HepG2 (cell line): Measurements from ENCODE around the gene XPC. TPM values are rescaled to one million over a fixed set of nuclear protein-coding genes. Genes with fewer than 3 reads are reported as not detected.

Experiments used
- ATAC-seq: fragments of 200-7000 bp; cut with Tn5 transposase; 3 replicates; pipeline ENCODE4 v1.9.1; 2020; ENCODE audit warnings: mild to moderate bottlenecking, moderate library complexity
- BruUV-seq: library from RNA; stranded (reverse); fragments of 400-500 nt; replicated peaks from 2 replicates; lab custom pipeline; 2021; lab: Mats Ljungman, UMichigan
- CTCF ChIA-PET: fragments of 300-600 bp; formaldehyde crosslinking; extraction: SDS; loops from one replicate; lab custom pipeline; 2021; ENCODE audit warnings: low total read pairs, inconsistent platforms, low intra/inter-chr PET ratio; lab: Yijun Ruan, JAX
- POLR2A ChIA-PET: fragments of 350-600 bp; sonication (Branson Sonifier 250); formaldehyde crosslinking; loops from one replicate; lab custom pipeline; 2020; ENCODE audit warnings: antibody characterized with exemption, inconsistent platforms; lab: Yijun Ruan, JAX
- DNase-seq: peaks from one replicate; pipeline ENCODE4 v3.0.0-alpha.2; 2015; ENCODE audit warnings: low spot score
- FAIRE-seq: peaks from 3 replicates; lab custom pipeline; 2011; peaks lifted over from hg19 to GRCh38; lab: Jason Lieb, UNC
- H2AFZ ChIP-seq: one replicate; pipeline ENCODE4 v1.6.1; 2011; ENCODE audit warnings: low read length, inconsistent platforms
- H3K27ac ChIP-seq: fragments of 300-600 bp; 3 replicates; pipeline ENCODE4 v1.8.0; 2011; ENCODE audit warnings: mixed run types, mild to moderate bottlenecking, mixed read lengths, low read length, inconsistent platforms; ENCODE audit not compliant: insufficient read depth; ENCODE audit errors: extremely low read length
- H3K27me3 ChIP-seq, 2 experiments: fragments of 200-600 bp in 1 of 2; 2 replicates in 1 of 2; 3 replicates in 1 of 2; pipeline versions ENCODE4 v1.6.0 to v1.8.0; 2011; ENCODE audit warnings: low read length in 2 of 2, mild to moderate bottlenecking in 2 of 2, moderate library complexity in 2 of 2, inconsistent platforms in 1 of 2; ENCODE audit not compliant: insufficient read depth in 2 of 2, control insufficient read depth in 1 of 2
- H3K36me3 ChIP-seq, 2 experiments: fragments of 200-600 bp in 1 of 2; replicated peaks in 1 of 2; 2 replicates in 1 of 2; 3 replicates in 1 of 2; pipeline versions ENCODE4 v1.5.1 to v1.8.0; 2011; ENCODE audit warnings: low read length in 2 of 2, inconsistent platforms in 1 of 2; ENCODE audit not compliant: insufficient read depth in 2 of 2, control insufficient read depth in 1 of 2
- H3K4me1 ChIP-seq: 2 replicates; pipeline ENCODE4 v1.5.1; 2012; ENCODE audit warnings: low read length, inconsistent platforms; ENCODE audit not compliant: insufficient read depth
- H3K4me2 ChIP-seq: 2 replicates; pipeline ENCODE4 v1.6.0; 2011; ENCODE audit warnings: low read depth, low read length, inconsistent platforms
- H3K4me3 ChIP-seq, 3 experiments: fragments of 200-600 bp in 1 of 3; sonication (generic), shearing (Covaris generic) in 1 of 3; replicated peaks in 1 of 3; 2 replicates each; pipeline ENCODE4 v1.5.1; 2011 to 2016; ENCODE audit warnings: low read length in 3 of 3, inconsistent platforms in 2 of 3, low read depth in 2 of 3, mild to moderate bottlenecking in 2 of 3, control low read depth in 1 of 3, mixed read lengths in 1 of 3; ENCODE audit not compliant: insufficient read depth in 1 of 3
- H3K79me2 ChIP-seq: one replicate; pipeline ENCODE4 v1.6.1; 2011; ENCODE audit warnings: low read length, inconsistent platforms; ENCODE audit not compliant: insufficient read depth
- H3K9ac ChIP-seq: 2 replicates; pipeline ENCODE4 v1.6.0; 2011; ENCODE audit warnings: mild to moderate bottlenecking, low read depth, low read length, inconsistent platforms; ENCODE audit not compliant: insufficient read depth
- H3K9me3 ChIP-seq: 2 replicates; pipeline ENCODE4 v1.5.1; 2012; ENCODE audit warnings: mild to moderate bottlenecking, low read length
- H4K20me1 ChIP-seq: 2 replicates; pipeline ENCODE4 v1.6.0; 2011; ENCODE audit warnings: inconsistent platforms, mild to moderate bottlenecking, low read length, moderate library complexity; ENCODE audit not compliant: insufficient read depth
- AGO2 ChIP-seq: fragments of 200-400 bp; formaldehyde crosslinking; optimal IDR thresholded peaks from 2 replicates; pipeline ENCODE3; 2017; ENCODE audit warnings: mild to moderate bottlenecking, low read depth, low read length, moderate library complexity
- DMAP1 ChIP-seq: IDR thresholded peaks from 2 replicates; pipeline ENCODE4 v1.6.1; 2016
- ISL2 ChIP-seq: sonication (generic); formaldehyde crosslinking; IDR thresholded peaks from 2 replicates; pipeline ENCODE4 v1.5.0; 2020; ENCODE audit warnings: missing genetic modification reagents
- RAD21 ChIP-seq: fragments of 450-650 bp; formaldehyde crosslinking; IDR thresholded peaks from 2 replicates; pipeline ENCODE4 v1.5.0; 2020; ENCODE audit warnings: mild to moderate bottlenecking
- ZSCAN29 ChIP-seq: sonication (generic); formaldehyde crosslinking; conservative IDR thresholded peaks from 2 replicates; pipeline ENCODE4 v1.4.0; 2020; ENCODE audit warnings: mild to moderate bottlenecking, missing genetic modification reagents
- whole genome bisulfite sequencing: methylation state at CpG from one replicate; pipeline ENCODE4 v1.1.6; 2017; ENCODE audit warnings: low lambda C conversion rate; 5-methylcytosine and 5-hydroxymethylcytosine counted together
- in situ Hi-C: cut with HindIII; loops from 2 replicates; pipeline ENCODE4 v1.10.0; 2017; ENCODE audit warnings: low pct_unique_long_range_greater_than_20kb; ENCODE audit not compliant: extremely low pct_ligation_motif_present
- intact Hi-C: fragments of 100-400 bp; cut with micrococcal nuclease; formaldehyde crosslinking; loops from one replicate; pipeline ENCODE4 v1.10.0; 2022; ENCODE audit not compliant: unreplicated experiment
- polyA plus RNA-seq, 8 experiments: library from polyadenylated mRNA; depleted of rRNA in 3 of 8; stranded (reverse) in 7 of 8; unstranded in 1 of 8; fragments of >200 nt; fragmentation: Illumina TruSeq in 4 of 8; extraction: Trizol in 4 of 8; gene quantifications; 2 replicates each; pipeline versions ENCODE4 v1.2.1 to v1.2.3, GENCODE V29; 2011 to 2016; ENCODE audit warnings: low read depth in 4 of 8, missing spikeins in 1 of 8, mixed read lengths in 1 of 8; ENCODE audit not compliant: insufficient read depth in 1 of 8
- total RNA-seq, 5 experiments: library from RNA; depleted of rRNA; stranded (reverse); fragments of >200 nt; fragmentation: Illumina TruSeq; extraction: Trizol; gene quantifications; 2 replicates each; pipeline ENCODE4 v1.2.3, GENCODE V29; 2016; ENCODE audit warnings: low read depth in 1 of 5

Gene XPC
- total and polyA plus RNA-seq, 2 of the 13 experiments (the other 11 are each of a cell fraction or from before 2014, with no cell fraction given): 9.4 to 24.1 TPM

- POLR2A ChIA-PET: interaction anchor here (1.0 to 1.3 kb wide), 2 partner anchors 13 kb away, joined by 3 to 7 read pairs; no protein-coding TSS in a partner anchor
- ATAC-seq (no peak), DNase-seq (no peak), FAIRE-seq (no peak)
- Histone ChIP-seq H2AFZ (no peak overlapping the region), H3K9ac (no peak overlapping the region), H3K9me3 (no peaks in the 10 kb centered on the region), H4K20me1 (no peaks in the 10 kb centered on the region), H3K79me2 (no peaks in the 10 kb centered on the region), H3K4me2 (no peak overlapping the region), H3K4me1 (peaks cover 4% of the 10 kb centered on the region), H3K4me3 (no peak overlapping the region), H3K27me3 (no peaks in the 10 kb centered on the region), H3K36me3 (peaks cover 27 to 60% of the 10 kb centered on the region in 2 experiments), H3K27ac (no peak overlapping the region)
- in situ Hi-C loops (no loop called here), intact Hi-C loops (no loop called here)
- CTCF ChIA-PET: no interaction called here
- BruUV-seq: no TSS peak
- WGBS: 96% methylated on average over 16 of the region's 16 CpGs
- TF ChIP-seq ZSCAN29 (no peak), RAD21 (no peak), AGO2 (peak; percentile 31)
Measured at GRCh38 chr3:14138109-14138877, 40.1 kb downstream of the XPC start.

GRCh38 chr3:14137445-14137844, 41.0 kb downstream of the XPC start:
- Histone ChIP-seq H3K9ac (no peak overlapping the region), H3K79me2 (no peaks in the 10 kb centered on the region), H3K4me1 (peaks cover 12% of the 10 kb centered on the region), H3K4me3 (no peak overlapping the region), H3K9me3 (no peaks in the 10 kb centered on the region), H3K27me3 (no peaks in the 10 kb centered on the region), H3K36me3 (peaks cover 29 to 69% of the 10 kb centered on the region in 2 experiments), H3K27ac (no peak overlapping the region), H3K4me2 (no peak overlapping the region), H2AFZ (no peak overlapping the region), H4K20me1 (no peaks in the 10 kb centered on the region)
- CTCF ChIA-PET: no interaction called here
- BruUV-seq: no TSS peak
- DNase-seq (no peak), ATAC-seq (no peak), FAIRE-seq (no peak)
- POLR2A ChIA-PET: interaction anchor here (1.3 kb wide), 1 partner anchor 12 kb away, joined by 7 read pairs; no protein-coding TSS in a partner anchor
- 100% methylated on average over 2 of the region's 3 CpGs for WGBS
- intact Hi-C loops: no loop called here
- in situ Hi-C loops: no loop called here
- TF ChIP-seq DMAP1 (CRISPR knock-in tag): no peak
- TF ChIP-seq ISL2 (CRISPR knock-in tag): no peak
- TF ChIP-seq AGO2: peak; percentile 49
